Gastrocnemius medialis (tissue), 4 donors: ENCODE data around the gene IL9. TPM values are rescaled to one million over a fixed set of nuclear protein-coding genes. Genes with fewer than 3 reads are reported as not detected.
A peak's percentile ranks its signal among the peaks of the same experiment; 100 is the strongest.

Experiments
- ATAC-seq, 2 donors: fragments of 150-250 bp; one replicate each; pipeline ENCODE4 v1.9.1; 2016
- DNase-seq, 2 donors: peaks; one replicate each; pipeline ENCODE4 v3.0.0-alpha.2; 2019
- H3K27ac ChIP-seq, 4 donors: fragments of 200-600 bp; sonication (generic); 1 replicate in 1 of 4; 2 replicates in 3 of 4; pipeline ENCODE4 v1.5.1; 2016 to 2018; ENCODE audit warnings: mild to moderate bottlenecking in 2 of 4, moderate library complexity in 1 of 4
- H3K27me3 ChIP-seq, 3 donors: fragments of 200-600 bp; sonication (generic) in 2 of 3; 1 replicate in 1 of 3; 2 replicates in 2 of 3; pipeline versions ENCODE4 v1.5.1 to v1.6.0; 2016 to 2019; ENCODE audit warnings: mild to moderate bottlenecking in 1 of 3, moderate library complexity in 1 of 3
- H3K36me3 ChIP-seq, 2 donors: fragments of 200-600 bp; sonication (generic) in 1 of 2; one replicate each; pipeline ENCODE4 v1.5.1; 2017 to 2018
- H3K4me1 ChIP-seq, 2 donors: fragments of 200-600 bp; sonication (generic) in 1 of 2; one replicate each; pipeline ENCODE4 v1.5.1; 2016 to 2017; ENCODE audit warnings: mild to moderate bottlenecking in 2 of 2
- H3K4me3 ChIP-seq, 4 donors: fragments of 200-600 bp; sonication (generic) in 3 of 4; 1 replicate in 1 of 4; 2 replicates in 3 of 4; pipeline ENCODE4 v1.5.1; 2016 to 2019; ENCODE audit warnings: mild to moderate bottlenecking in 2 of 4
- H3K9me3 ChIP-seq, 3 donors: fragments of 200-600 bp; sonication (generic) in 2 of 3; 1 replicate in 1 of 3; 2 replicates in 2 of 3; pipeline ENCODE4 v1.5.1; 2016 to 2019
- POLR2A ChIP-seq, 2 donors: fragments of 450-650 bp; IDR thresholded peaks; one replicate each; pipeline ENCODE4 v1.6.1; 2017; ENCODE audit warnings: antibody characterized with exemption in 2 of 2, mild to moderate bottlenecking in 2 of 2, moderate library complexity in 2 of 2
- in situ Hi-C, 4 donors: fragments of 200-750 bp; cut with MboI; loops; one replicate each; pipeline versions ENCODE4 v1.15.0 to v1.8.0; 2017; ENCODE audit warnings: low sequenced_read_pairs in 4 of 4
- intact Hi-C: fragments of 100-400 bp; cut with DNase I; formaldehyde crosslinking; loops from one replicate; pipeline ENCODE4 v1.15.1; 2023; ENCODE audit warnings: low total_unique reads
- total RNA-seq, 4 donors: library from RNA; depleted of rRNA; stranded (reverse); fragments of >200 nt; gene quantifications; one replicate each; pipeline versions ENCODE4 v1.1.0 to v1.2.3, GENCODE V29; 2016
- TF ChIP-seq, protein P1 (sequence below), 5 experiments: fragments of 450-650 bp in 3 of 5; fragments of 200-600 bp in 2 of 5; sonication (generic) in 2 of 5; IDR thresholded peaks in 4 of 5; conservative IDR thresholded peaks in 1 of 5; 1 replicate in 4 of 5; 2 replicates in 1 of 5; pipeline ENCODE4 v1.5.1; 2016 to 2019; ENCODE audit warnings: antibody characterized with exemption in 5 of 5, mild to moderate bottlenecking in 3 of 5, moderate library complexity in 3 of 5

IL9 gene
- total RNA-seq, 4 donors from 2014 or later = not detected

- Histone ChIP-seq H3K9me3 (no peaks in the 10 kb centered on the region), H3K4me1 (peaks cover 9 to 22% of the 10 kb centered on the region in 2 donors), H3K36me3 (no peaks in the 10 kb centered on the region), H3K27ac (peak overlapping the region; percentile 38 to 63 (median 54)), H3K27me3 (no peaks in the 10 kb centered on the region), H3K4me3 (no peak overlapping the region)
- DNase-seq = no peak
- ATAC-seq = peak; percentile 14 to 35
- TF ChIP-seq, protein P1, sequence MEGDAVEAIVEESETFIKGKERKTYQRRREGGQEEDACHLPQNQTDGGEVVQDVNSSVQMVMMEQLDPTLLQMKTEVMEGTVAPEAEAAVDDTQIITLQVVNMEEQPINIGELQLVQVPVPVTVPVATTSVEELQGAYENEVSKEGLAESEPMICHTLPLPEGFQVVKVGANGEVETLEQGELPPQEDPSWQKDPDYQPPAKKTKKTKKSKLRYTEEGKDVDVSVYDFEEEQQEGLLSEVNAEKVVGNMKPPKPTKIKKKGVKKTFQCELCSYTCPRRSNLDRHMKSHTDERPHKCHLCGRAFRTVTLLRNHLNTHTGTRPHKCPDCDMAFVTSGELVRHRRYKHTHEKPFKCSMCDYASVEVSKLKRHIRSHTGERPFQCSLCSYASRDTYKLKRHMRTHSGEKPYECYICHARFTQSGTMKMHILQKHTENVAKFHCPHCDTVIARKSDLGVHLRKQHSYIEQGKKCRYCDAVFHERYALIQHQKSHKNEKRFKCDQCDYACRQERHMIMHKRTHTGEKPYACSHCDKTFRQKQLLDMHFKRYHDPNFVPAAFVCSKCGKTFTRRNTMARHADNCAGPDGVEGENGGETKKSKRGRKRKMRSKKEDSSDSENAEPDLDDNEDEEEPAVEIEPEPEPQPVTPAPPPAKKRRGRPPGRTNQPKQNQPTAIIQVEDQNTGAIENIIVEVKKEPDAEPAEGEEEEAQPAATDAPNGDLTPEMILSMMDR (IDR thresholded peaks at IDR 0.05 in 4 of 5, conservative IDR thresholded peaks at IDR 0.05 in 1 of 5) = no peak
- no peak for TF ChIP-seq POLR2A (IDR thresholded peaks at IDR 0.05)
- intact Hi-C loops = no loop called here
- in situ Hi-C loops = no loop called here
These were observed 18.0 kb downstream of the IL9 start for GRCh38 chr5:135877570-135878155.

DNA sequence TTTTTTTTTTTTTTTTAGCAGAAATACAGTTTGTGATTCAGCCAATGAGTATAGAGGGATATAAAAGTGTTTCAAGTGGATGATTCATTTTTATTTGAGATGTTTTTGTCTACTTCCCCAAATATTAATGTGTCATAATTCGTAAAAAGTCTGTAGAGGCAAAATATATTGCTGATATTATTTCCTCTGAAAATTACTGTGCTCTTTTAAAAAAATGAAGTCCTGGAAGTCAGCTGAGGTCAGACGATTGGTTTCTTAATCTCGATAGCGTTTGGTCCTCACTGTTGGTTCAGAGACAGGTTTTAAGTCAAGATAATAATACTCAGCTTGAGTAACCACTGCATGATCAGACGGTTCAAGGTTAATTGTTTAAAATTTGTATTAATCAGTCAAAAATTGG, 19.5 kb downstream of the IL9 start:
- intact Hi-C loops (no loop called here), in situ Hi-C loops (no loop called here)
- Histone ChIP-seq H3K4me3 (no peak overlapping the region), H3K9me3 (no peaks in the 10 kb centered on the region), H3K36me3 (no peaks in the 10 kb centered on the region), H3K27ac (no peak overlapping the region), H3K4me1 (peaks cover 9 to 22% of the 10 kb centered on the region in 2 donors), H3K27me3 (no peaks in the 10 kb centered on the region)
- TF ChIP-seq, protein P1 (IDR thresholded peaks at IDR 0.05 in 4 of 5, conservative IDR thresholded peaks at IDR 0.05 in 1 of 5) = no peak
- no peak for TF ChIP-seq POLR2A (IDR thresholded peaks at IDR 0.05)
- DNase-seq = no peak
- ATAC-seq = no peak

GRCh38 chr5:135875567-135875966, 20.1 kb downstream of the IL9 start:
- no peak for DNase-seq
- intact Hi-C loops (no loop called here), in situ Hi-C loops (no loop called here)
- Histone ChIP-seq H3K4me1 (peaks cover 9 to 22% of the 10 kb centered on the region in 2 donors), H3K9me3 (no peaks in the 10 kb centered on the region), H3K27ac (no peak overlapping the region), H3K27me3 (no peaks in the 10 kb centered on the region), H3K36me3 (no peaks in the 10 kb centered on the region), H3K4me3 (no peak overlapping the region)
- no peak for ATAC-seq
- TF ChIP-seq POLR2A (IDR thresholded peaks at IDR 0.05) = no peak
- TF ChIP-seq, protein P1 (IDR thresholded peaks at IDR 0.05 in 4 of 5, conservative IDR thresholded peaks at IDR 0.05 in 1 of 5) = no peak

GRCh38 chr5:135874461-135874860, 21.2 kb downstream of the IL9 start:
- TF ChIP-seq, protein P1 (IDR thresholded peaks at IDR 0.05 in 4 of 5, conservative IDR thresholded peaks at IDR 0.05 in 1 of 5) = no peak
- no peak for TF ChIP-seq POLR2A (IDR thresholded peaks at IDR 0.05)
- in situ Hi-C loops = no loop called here
- DNase-seq = no peak
- Histone ChIP-seq H3K36me3 (no peaks in the 10 kb centered on the region), H3K9me3 (no peaks in the 10 kb centered on the region), H3K4me1 (peaks cover 9 to 18% of the 10 kb centered on the region in 2 donors), H3K27me3 (no peaks in the 10 kb centered on the region), H3K4me3 (no peak overlapping the region), H3K27ac (no peak overlapping the region)
- ATAC-seq = no peak
- intact Hi-C loops = no loop called here

DNA sequence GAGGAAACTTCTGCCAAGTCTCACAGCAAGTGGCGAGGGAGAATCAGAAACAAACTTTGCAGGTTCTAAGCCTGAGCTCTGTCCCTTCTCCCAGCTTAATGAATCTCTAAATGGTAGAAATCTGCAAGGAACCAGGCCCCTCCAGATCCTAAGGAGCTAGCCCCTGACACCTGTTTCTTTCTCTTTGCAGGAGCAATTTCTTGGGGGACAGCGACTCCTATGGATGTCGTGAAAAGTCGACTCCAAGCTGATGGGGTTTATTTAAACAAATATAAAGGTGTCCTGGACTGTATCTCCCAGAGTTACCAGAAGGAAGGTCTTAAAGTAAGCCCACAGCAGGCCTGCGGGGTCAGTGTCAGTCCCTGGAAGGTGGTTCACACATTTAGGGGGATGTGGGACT, 21.8 kb downstream of the IL9 start:
- Histone ChIP-seq H3K9me3 (no peaks in the 10 kb centered on the region), H3K27me3 (no peaks in the 10 kb centered on the region), H3K36me3 (no peaks in the 10 kb centered on the region), H3K4me1 (peaks cover 3 to 13% of the 10 kb centered on the region in 2 donors), H3K4me3 (no peak overlapping the region), H3K27ac (no peak overlapping the region)
- ATAC-seq = no peak
- no peak for TF ChIP-seq POLR2A (IDR thresholded peaks at IDR 0.05)
- TF ChIP-seq, protein P1 (IDR thresholded peaks at IDR 0.05 in 4 of 5, conservative IDR thresholded peaks at IDR 0.05 in 1 of 5) = no peak
- no peak for DNase-seq
- intact Hi-C loops = no loop called here
- in situ Hi-C loops = no loop called here
